ENCODE results near the gene CISTR. TPM values are rescaled to one million over a fixed set of nuclear protein-coding genes. Genes with fewer than 3 reads are reported as not detected.

The CISTR gene
- total RNA-seq, 1 experiment from 2014 or later = not detected

DNA sequence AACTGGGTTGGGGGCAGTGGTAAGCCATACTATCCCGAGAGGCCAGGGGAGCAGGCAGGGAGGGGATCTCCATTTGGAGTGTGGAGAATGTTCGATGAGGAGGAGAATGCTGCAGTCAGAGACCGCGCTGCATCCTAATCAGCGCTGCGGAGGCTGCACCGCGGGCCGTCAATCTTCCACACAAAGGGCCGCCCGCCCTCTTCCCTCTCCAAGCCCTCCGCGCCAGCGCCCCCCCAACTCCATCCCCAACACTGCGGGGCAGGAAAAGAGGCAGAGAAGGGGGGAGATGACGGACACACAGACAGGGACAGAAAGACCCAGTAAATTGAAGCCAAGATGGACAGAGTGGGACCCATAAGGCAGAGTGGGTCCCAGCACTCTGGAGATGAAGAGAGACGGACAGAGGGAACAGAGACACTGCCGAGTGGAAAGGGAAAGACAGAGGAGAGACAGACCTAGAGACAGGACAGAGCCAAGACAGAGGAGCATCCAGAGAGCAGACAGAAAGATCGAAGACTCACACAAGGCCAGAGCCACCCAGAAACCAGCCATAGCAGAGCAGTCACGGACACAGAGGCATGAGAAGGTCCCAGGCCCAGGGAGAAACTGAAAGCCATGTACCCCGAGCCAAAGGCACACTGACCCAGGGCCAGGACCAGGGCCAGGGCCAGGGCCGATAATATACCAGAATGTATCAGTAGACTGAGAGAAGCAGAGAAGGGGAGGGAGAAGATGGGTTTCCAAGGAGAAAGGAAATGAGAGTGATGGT, 3.5 kb downstream of the CISTR start:
- Mint-ChIP-seq H3K9me3 (no peaks in the 10 kb centered on the region), H3K4me1 (peaks cover 6% of the 10 kb centered on the region in 2 experiments), H3K36me3 (ENCODE audit: insufficient read depth in 1 of 3, low read depth in 3 of 3) (peaks cover 0 to 2% (median 0%) of the 10 kb centered on the region in 3 experiments; a peak in 1 of 7 replicates), H3K4me3 (no peak overlapping the region), H3K27me3 (ENCODE audit: low read depth) (no peaks in the 10 kb centered on the region; the same call in none of the 2 replicates), H3K27ac (no peak overlapping the region)
- Histone ChIP-seq H3K4ac (ENCODE audit: low read depth, low read length) (no peak overlapping the region), H3K23ac (ENCODE audit: insufficient read length, low read depth, low read length) (no peak overlapping the region), H2BK120ac (ENCODE audit: low read depth, low read length, poor library complexity, severe bottlenecking) (no peak overlapping the region), H3K14ac (ENCODE audit: insufficient read depth, low read length) (no peak overlapping the region), H3K9ac (ENCODE audit: extremely low read depth, insufficient read length, low read length) (no peak overlapping the region), H3K56ac (ENCODE audit: insufficient read length, low read depth, low read length) (no peak overlapping the region), H3T11ph (ENCODE audit: low read length) (no peak overlapping the region), H3K27me3 (ENCODE audit: insufficient read depth, low read length) (peaks cover 52% of the 10 kb centered on the region), H3K23me2 (ENCODE audit: insufficient read length, low read depth, low read length, poor library complexity, severe bottlenecking) (peaks cover 14% of the 10 kb centered on the region), H4K8ac (replicated peaks; ENCODE audit: insufficient read length, low read depth, low read length) (no peak overlapping the region), H2AFZ (ENCODE audit: low read length) (no peak overlapping the region), H3K79me2 (ENCODE audit: insufficient read depth, low read length) (no peaks in the 10 kb centered on the region), H3K18ac (ENCODE audit: insufficient read length, low read depth, low read length) (no peak overlapping the region), H4K20me1 (ENCODE audit: control insufficient read depth, insufficient read depth, insufficient read length) (peaks cover 2% of the 10 kb centered on the region), H3K79me1 (ENCODE audit: insufficient read depth, low read depth, low read length, poor library complexity, severe bottlenecking) (no peaks in the 10 kb centered on the region), H2BK5ac (ENCODE audit: insufficient read length, low read length) (no peak overlapping the region), H2AK5ac (ENCODE audit: insufficient read length, low read length) (no peak overlapping the region), H3K9me3 (ENCODE audit: control insufficient read depth, low read depth, low read length) (no peaks in the 10 kb centered on the region), H3K4me1 (ENCODE audit: insufficient read depth, low read length) (peaks cover 2% of the 10 kb centered on the region; the same call in 1 of the 2 replicates), H2BK20ac (ENCODE audit: low read depth, low read length, poor library complexity, severe bottlenecking) (no peak overlapping the region), H4K91ac (ENCODE audit: insufficient read length, low read depth, low read length) (no peak overlapping the region), H4K5ac (ENCODE audit: insufficient read length, low read depth, low read length) (no peak overlapping the region), H2BK15ac (ENCODE audit: low read depth, low read length) (no peak overlapping the region), H3K27ac (ENCODE audit: insufficient read length, low read depth, low read length) (no peak overlapping the region), H2BK12ac (ENCODE audit: insufficient read length, low read depth, low read length) (no peak overlapping the region), H3K4me2 (ENCODE audit: insufficient read depth, insufficient read length, low read length) (peak overlapping the region; percentile 2)
- TF ChIP-seq, protein P1, sequence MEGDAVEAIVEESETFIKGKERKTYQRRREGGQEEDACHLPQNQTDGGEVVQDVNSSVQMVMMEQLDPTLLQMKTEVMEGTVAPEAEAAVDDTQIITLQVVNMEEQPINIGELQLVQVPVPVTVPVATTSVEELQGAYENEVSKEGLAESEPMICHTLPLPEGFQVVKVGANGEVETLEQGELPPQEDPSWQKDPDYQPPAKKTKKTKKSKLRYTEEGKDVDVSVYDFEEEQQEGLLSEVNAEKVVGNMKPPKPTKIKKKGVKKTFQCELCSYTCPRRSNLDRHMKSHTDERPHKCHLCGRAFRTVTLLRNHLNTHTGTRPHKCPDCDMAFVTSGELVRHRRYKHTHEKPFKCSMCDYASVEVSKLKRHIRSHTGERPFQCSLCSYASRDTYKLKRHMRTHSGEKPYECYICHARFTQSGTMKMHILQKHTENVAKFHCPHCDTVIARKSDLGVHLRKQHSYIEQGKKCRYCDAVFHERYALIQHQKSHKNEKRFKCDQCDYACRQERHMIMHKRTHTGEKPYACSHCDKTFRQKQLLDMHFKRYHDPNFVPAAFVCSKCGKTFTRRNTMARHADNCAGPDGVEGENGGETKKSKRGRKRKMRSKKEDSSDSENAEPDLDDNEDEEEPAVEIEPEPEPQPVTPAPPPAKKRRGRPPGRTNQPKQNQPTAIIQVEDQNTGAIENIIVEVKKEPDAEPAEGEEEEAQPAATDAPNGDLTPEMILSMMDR (conservative IDR thresholded peaks at IDR 0.05) = no peak
- no peak for DNase-seq
- WGBS (ENCODE audit: extremely low coverage, insufficient read length, low lambda C conversion rate) = no CpG with 5 or more reads among the region's 22 CpGs
